Natural killer cell (primary cell): Measurements from ENCODE around the gene LRCOL1. TPM values are rescaled to one million over a fixed set of nuclear protein-coding genes. Genes with fewer than 3 reads are reported as not detected.

Source experiments
- ATAC-seq, 3 donors: fragments of 150-1000 bp in 2 of 3; fragments of 200-7000 bp in 1 of 3; cut with Tn5 transposase; 1 replicate in 1 of 3; 2 replicates in 2 of 3; pipeline ENCODE4 v1.10.0; 2021; ENCODE audit warnings: mild to moderate bottlenecking in 2 of 3, moderate library complexity in 2 of 3
- DNase-seq, 2 donors: peaks; one replicate each; pipeline versions ENCODE4 v3.0.0 to v3.0.0-alpha.2; 2013 to 2021; ENCODE audit warnings: mixed read lengths in 1 of 2
- H3K27ac ChIP-seq: one replicate; pipeline ENCODE4 v1.5.1; 2013; ENCODE audit warnings: mild to moderate bottlenecking, low read length
- H3K27me3 ChIP-seq: one replicate; pipeline ENCODE4 v1.6.1; 2013; ENCODE audit warnings: low read length; ENCODE audit not compliant: control insufficient read depth, insufficient read depth
- H3K36me3 ChIP-seq: one replicate; pipeline ENCODE4 v1.6.1; 2013; ENCODE audit warnings: low read length; ENCODE audit not compliant: control insufficient read depth, insufficient read depth
- H3K4me1 ChIP-seq: one replicate; pipeline ENCODE4 v1.6.1; 2013; ENCODE audit warnings: low read length; ENCODE audit not compliant: control insufficient read depth, insufficient read depth
- H3K4me3 ChIP-seq: one replicate; pipeline ENCODE4 v1.5.1; 2013; ENCODE audit warnings: low read length
- H3K9me3 ChIP-seq: one replicate; pipeline ENCODE4 v1.6.1; 2013; ENCODE audit warnings: low read length; ENCODE audit not compliant: control insufficient read depth, insufficient read depth
- H3K27ac Mint-ChIP-seq, 2 donors: one replicate each; pipeline ENCODE4 v1.8.0; 2022; ENCODE audit warnings: mild to moderate bottlenecking in 2 of 2, mixed read lengths in 2 of 2, moderate library complexity in 1 of 2
- H3K27me3 Mint-ChIP-seq, 2 donors: one replicate each; pipeline ENCODE4 v1.8.0; 2022; ENCODE audit warnings: low read depth in 2 of 2, mixed read lengths in 2 of 2
- H3K36me3 Mint-ChIP-seq: one replicate; pipeline ENCODE4 v1.8.0; 2022; ENCODE audit warnings: mixed read lengths
- H3K4me1 Mint-ChIP-seq, 2 donors: one replicate each; pipeline ENCODE4 v1.8.0; 2022; ENCODE audit warnings: mixed read lengths in 2 of 2
- H3K4me3 Mint-ChIP-seq: one replicate; pipeline ENCODE4 v1.8.0; 2022; ENCODE audit warnings: mild to moderate bottlenecking, moderate library complexity, mixed read lengths
- H3K9me3 Mint-ChIP-seq, 2 donors: one replicate each; pipeline ENCODE4 v1.8.0; 2022; ENCODE audit warnings: mixed read lengths in 2 of 2
- WGBS: methylation state at CpG from one replicate; pipeline ENCODE4 v1.1.7; 2013; ENCODE audit warnings: missing lambda C conversion rate; ENCODE audit not compliant: insufficient coverage; 5-methylcytosine and 5-hydroxymethylcytosine counted together
- intact Hi-C: fragments of 100-400 bp; cut with micrococcal nuclease; formaldehyde crosslinking; loops from one replicate; pipeline ENCODE4 v1.14.2; 2022
- total RNA-seq, 4 donors: library from RNA; stranded (reverse); fragments of 120-200 nt in 1 of 4; gene quantifications; one replicate each; pipeline versions ENCODE4 v1.2.3 to v1.2.4, GENCODE V29; 2013 to 2022
- TF ChIP-seq, protein P1 (sequence below): fragments of 200-600 bp; IDR thresholded peaks from one replicate; pipeline ENCODE4 v1.8.0; 2022; ENCODE audit warnings: antibody characterized with exemption

LRCOL1 gene
- total RNA-seq, 3 donors from 2014 or later (not counting 1 experiment from before 2014, with no cell fraction given) = not detected

DNA sequence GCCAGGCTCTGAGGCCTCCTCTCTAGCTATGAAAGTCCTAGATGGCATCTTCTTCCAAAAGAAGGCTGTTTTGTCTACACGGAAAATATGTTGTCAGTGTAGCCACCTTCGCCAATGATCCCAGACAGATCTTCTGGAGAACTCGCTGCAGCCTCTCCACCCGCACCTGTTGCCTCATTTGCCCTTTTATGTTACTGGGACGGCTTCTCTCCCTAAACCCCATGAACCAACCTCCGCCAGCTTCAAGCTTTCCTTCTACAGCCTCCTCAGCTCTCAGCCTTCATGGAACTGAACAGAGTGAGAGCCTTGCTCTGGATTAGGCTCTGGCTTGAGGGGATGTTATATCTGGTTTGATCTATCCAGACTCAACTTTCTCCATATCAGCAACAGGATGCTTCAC is 18.9 kb upstream of the LRCOL1 start:
- H3K4me1 ChIP-seq = no peaks in the 10 kb centered on the region
- Mint-ChIP-seq H3K4me1 (no peaks in the 10 kb centered on the region), H3K9me3 (no peaks in the 10 kb centered on the region), H3K4me3 (no peak overlapping the region), H3K27ac (no peak overlapping the region), H3K27me3 (no peaks in the 10 kb centered on the region), H3K36me3 (peaks cover 10% of the 10 kb centered on the region)
- TF ChIP-seq, protein P1, sequence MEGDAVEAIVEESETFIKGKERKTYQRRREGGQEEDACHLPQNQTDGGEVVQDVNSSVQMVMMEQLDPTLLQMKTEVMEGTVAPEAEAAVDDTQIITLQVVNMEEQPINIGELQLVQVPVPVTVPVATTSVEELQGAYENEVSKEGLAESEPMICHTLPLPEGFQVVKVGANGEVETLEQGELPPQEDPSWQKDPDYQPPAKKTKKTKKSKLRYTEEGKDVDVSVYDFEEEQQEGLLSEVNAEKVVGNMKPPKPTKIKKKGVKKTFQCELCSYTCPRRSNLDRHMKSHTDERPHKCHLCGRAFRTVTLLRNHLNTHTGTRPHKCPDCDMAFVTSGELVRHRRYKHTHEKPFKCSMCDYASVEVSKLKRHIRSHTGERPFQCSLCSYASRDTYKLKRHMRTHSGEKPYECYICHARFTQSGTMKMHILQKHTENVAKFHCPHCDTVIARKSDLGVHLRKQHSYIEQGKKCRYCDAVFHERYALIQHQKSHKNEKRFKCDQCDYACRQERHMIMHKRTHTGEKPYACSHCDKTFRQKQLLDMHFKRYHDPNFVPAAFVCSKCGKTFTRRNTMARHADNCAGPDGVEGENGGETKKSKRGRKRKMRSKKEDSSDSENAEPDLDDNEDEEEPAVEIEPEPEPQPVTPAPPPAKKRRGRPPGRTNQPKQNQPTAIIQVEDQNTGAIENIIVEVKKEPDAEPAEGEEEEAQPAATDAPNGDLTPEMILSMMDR = no peak
- over 99% methylated on average over 6 of the region's 6 CpGs for WGBS
- DNase-seq (no peak), ATAC-seq (no peak)
- no peak overlapping the region for H3K4me3 ChIP-seq
- intact Hi-C loops = no loop called here
- H3K9me3 ChIP-seq = no peaks in the 10 kb centered on the region
- H3K27me3 ChIP-seq = no peaks in the 10 kb centered on the region
- H3K36me3 ChIP-seq = peaks cover 23% of the 10 kb centered on the region
- H3K27ac ChIP-seq = no peak overlapping the region

GRCh38 chr12:132625731-132626430 is 15.5 kb upstream of the LRCOL1 start:
- Mint-ChIP-seq H3K27ac (no peak overlapping the region), H3K9me3 (no peaks in the 10 kb centered on the region), H3K4me3 (no peak overlapping the region), H3K36me3 (peaks cover 10% of the 10 kb centered on the region), H3K4me1 (no peaks in the 10 kb centered on the region), H3K27me3 (no peaks in the 10 kb centered on the region)
- no peak for ATAC-seq
- WGBS = 98% methylated on average over 24 of the region's 24 CpGs
- TF ChIP-seq, protein P1 = no peak
- no peaks in the 10 kb centered on the region for H3K4me1 ChIP-seq
- peaks cover 14% of the 10 kb centered on the region for H3K36me3 ChIP-seq
- no peaks in the 10 kb centered on the region for H3K9me3 ChIP-seq
- no peak for DNase-seq
- no peaks in the 10 kb centered on the region for H3K27me3 ChIP-seq
- no peak overlapping the region for H3K27ac ChIP-seq
- intact Hi-C loops = no loop called here
- H3K4me3 ChIP-seq = no peak overlapping the region

DNA sequence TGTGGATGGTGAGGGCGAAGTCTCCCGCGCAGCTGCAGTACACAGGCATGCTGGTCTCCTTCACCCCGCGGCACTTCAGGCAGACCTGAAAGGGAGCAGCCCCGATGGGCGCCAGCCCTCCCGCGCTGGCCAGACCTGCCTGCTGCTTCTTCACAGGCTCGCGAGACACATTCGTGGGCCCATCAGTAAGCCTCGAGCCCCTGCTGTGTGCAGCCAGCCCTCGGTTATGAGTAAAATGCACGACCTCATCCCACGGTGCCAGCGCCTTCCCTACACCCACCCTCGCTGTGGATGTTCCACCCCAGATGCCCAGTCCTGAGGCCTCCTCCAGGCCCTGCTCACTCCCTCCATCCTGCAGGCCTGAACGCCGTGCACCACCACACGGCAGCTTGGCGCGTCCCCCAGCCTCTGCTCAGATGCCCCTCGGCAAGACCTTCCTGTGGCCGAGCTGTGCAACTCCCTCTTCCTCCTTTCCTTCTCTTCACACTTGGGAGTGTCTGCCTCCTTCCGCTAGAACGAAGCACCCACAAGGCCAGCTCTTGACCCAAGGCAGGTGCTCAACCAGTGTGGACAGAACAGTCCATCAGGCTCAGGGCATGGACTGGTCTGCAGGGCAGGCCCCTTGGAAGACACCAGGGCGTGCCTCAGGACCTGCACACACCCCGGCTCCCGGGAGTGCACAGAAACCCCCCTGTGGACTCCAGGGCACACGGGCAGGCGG is 14.7 kb upstream of the LRCOL1 start:
- no peaks in the 10 kb centered on the region for H3K4me1 Mint-ChIP-seq
- TF ChIP-seq, protein P1 = no peak
- no peak for DNase-seq
- Histone ChIP-seq H3K36me3 (peaks cover 14% of the 10 kb centered on the region), H3K27ac (no peak overlapping the region), H3K9me3 (no peaks in the 10 kb centered on the region), H3K4me1 (no peaks in the 10 kb centered on the region), H3K27me3 (no peaks in the 10 kb centered on the region), H3K4me3 (no peak overlapping the region)
- 90% methylated on average over 32 of the region's 32 CpGs for WGBS
- no peaks in the 10 kb centered on the region for H3K9me3 Mint-ChIP-seq
- H3K36me3 Mint-ChIP-seq = peaks cover 8% of the 10 kb centered on the region
- H3K4me3 Mint-ChIP-seq = no peak overlapping the region
- no peak overlapping the region for H3K27ac Mint-ChIP-seq
- no peaks in the 10 kb centered on the region for H3K27me3 Mint-ChIP-seq
- intact Hi-C loops = no loop called here
- no peak for ATAC-seq
